Body of pancreas (tissue), 4 donors: Measurements from ENCODE around the gene TMEM260. TPM values are rescaled to one million over a fixed set of nuclear protein-coding genes. Genes with fewer than 3 reads are reported as not detected.
"Not testable (repeated sequence)": the region's sequence is repeated elsewhere in the genome, so short reads cannot be mapped to it uniquely, and the experiment has no call there.

ENCODE experiments used
- ATAC-seq: fragments of 150-250 bp; one replicate; pipeline ENCODE4 v1.9.1; 2016
- DNase-seq, 4 donors: peaks; one replicate each; pipeline ENCODE4 v3.0.0-alpha.2; 2019
- H3K27ac ChIP-seq, 4 donors: fragments of 200-600 bp; sonication (generic); 1 replicate in 3 of 4; 2 replicates in 1 of 4; pipeline versions ENCODE4 v1.5.1 to v1.6.1; 2016 to 2019; ENCODE audit warnings: mild to moderate bottlenecking in 1 of 4, mixed read lengths in 1 of 4, moderate library complexity in 1 of 4
- H3K27me3 ChIP-seq, 2 donors: fragments of 200-600 bp; sonication (generic); one replicate each; pipeline ENCODE4 v1.6.0; 2016; ENCODE audit warnings: mild to moderate bottlenecking in 1 of 2
- H3K36me3 ChIP-seq, 2 donors: fragments of 200-600 bp; sonication (generic); replicated peaks in 1 of 2; 2 replicates each; pipeline ENCODE4 v1.5.1; 2016; ENCODE audit warnings: low read depth in 2 of 2; ENCODE audit not compliant: insufficient read depth in 1 of 2
- H3K4me1 ChIP-seq: fragments of 200-600 bp; sonication (generic); one replicate; pipeline ENCODE4 v1.6.0; 2016
- H3K4me3 ChIP-seq, 2 donors: fragments of 200-600 bp; sonication (generic); 1 replicate in 1 of 2; 2 replicates in 1 of 2; pipeline ENCODE4 v1.5.1; 2016 to 2019
- H3K9me3 ChIP-seq, 3 donors: fragments of 200-600 bp; sonication (generic); 1 replicate in 2 of 3; 2 replicates in 1 of 3; pipeline ENCODE4 v1.5.1; 2016
- CTCF ChIP-seq, 7 experiments: fragments of 450-650 bp in 4 of 7; fragments of 200-600 bp in 3 of 7; sonication (generic) in 3 of 7; IDR thresholded peaks; one replicate each; pipeline ENCODE4 v1.5.1; 2016 to 2019; ENCODE audit warnings: antibody characterized with exemption in 7 of 7
- POLR2A ChIP-seq, 3 donors: fragments of 450-650 bp; IDR thresholded peaks; one replicate each; pipeline ENCODE4 v1.6.1; 2016; ENCODE audit warnings: antibody characterized with exemption in 3 of 3, mild to moderate bottlenecking in 2 of 3
- WGBS, 2 donors: methylation state at CpG; one replicate each; pipeline ENCODE4 v1.1.5; 2017; 5-methylcytosine and 5-hydroxymethylcytosine counted together
- intact Hi-C: fragments of 100-400 bp; cut with DNase I; formaldehyde crosslinking; loops from one replicate; pipeline ENCODE4 v1.15.1; 2023
- total RNA-seq, 2 donors: library from RNA; depleted of rRNA; stranded (reverse); fragments of >200 nt; gene quantifications; one replicate each; pipeline ENCODE4 v1.1.0, GENCODE V29; 2016

TMEM260 gene
- total RNA-seq, 2 donors from 2014 or later, result 15.8 to 18.4 TPM

- no peaks in the 10 kb centered on the region for H3K36me3 ChIP-seq
- no peak overlapping the region for H3K4me3 ChIP-seq
- TF ChIP-seq POLR2A (IDR thresholded peaks at IDR 0.05) (no peak), CTCF (IDR thresholded peaks at IDR 0.05) (no peak)
- 88% methylated on average over 5 of the region's 5 CpGs for WGBS, 2 donors
- DNase-seq, result no peak
- peaks cover 11% of the 10 kb centered on the region for H3K4me1 ChIP-seq
- intact Hi-C loops, result no loop called here
- no peak overlapping the region for H3K27ac ChIP-seq
- no peak for ATAC-seq
- no peaks in the 10 kb centered on the region for H3K9me3 ChIP-seq
- no peaks in the 10 kb centered on the region for H3K27me3 ChIP-seq
Measured at GRCh38 chr14:56590535-56590960, 10.9 kb downstream of the TMEM260 start.

GRCh38 chr14:56592746-56593544 is 13.3 kb downstream of the TMEM260 start:
- Histone ChIP-seq H3K27me3 (no peaks in the 10 kb centered on the region), H3K4me3 (no peak overlapping the region), H3K4me1 (peaks cover 11% of the 10 kb centered on the region), H3K27ac (no peak overlapping the region), H3K36me3 (no peaks in the 10 kb centered on the region), H3K9me3 (no peaks in the 10 kb centered on the region)
- DNase-seq, result no peak
- TF ChIP-seq POLR2A (IDR thresholded peaks at IDR 0.05), result no peak
- ATAC-seq, result no peak
- intact Hi-C loops, result no loop called here
- WGBS, 2 donors, result 26 to 30% methylated on average over 5 of the region's 5 CpGs

GRCh38 chr14:56594428-56594827 is 14.8 kb downstream of the TMEM260 start:
- no peak for DNase-seq
- TF ChIP-seq POLR2A (IDR thresholded peaks at IDR 0.05), result no peak
- Histone ChIP-seq H3K4me3 (no peak overlapping the region), H3K27ac (no peak overlapping the region), H3K27me3 (no peaks in the 10 kb centered on the region), H3K4me1 (peaks cover 11% of the 10 kb centered on the region), H3K9me3 (no peaks in the 10 kb centered on the region), H3K36me3 (no peaks in the 10 kb centered on the region)
- intact Hi-C loops, result no loop called here
- ATAC-seq, result no peak
- WGBS, 2 donors, result 64 to 84% methylated on average over 1 of the region's 1 CpG

GRCh38 chr14:56598519-56598918 is 18.9 kb downstream of the TMEM260 start:
- 92 to 100% methylated on average over 1 of the region's 1 CpG for WGBS, 2 donors
- H3K27me3 ChIP-seq, result no peaks in the 10 kb centered on the region
- H3K36me3 ChIP-seq, result no peaks in the 10 kb centered on the region
- no peak for TF ChIP-seq POLR2A (IDR thresholded peaks at IDR 0.05)
- TF ChIP-seq CTCF (IDR thresholded peaks at IDR 0.05), result no peak
- intact Hi-C loops, result no loop called here
- no peak overlapping the region for H3K4me3 ChIP-seq
- ATAC-seq, result no peak
- no peaks in the 10 kb centered on the region for H3K9me3 ChIP-seq
- H3K4me1 ChIP-seq, result no peaks in the 10 kb centered on the region
- no peak for DNase-seq
- H3K27ac ChIP-seq, result no peak overlapping the region

GRCh38 chr14:56603648-56604047 is 24.1 kb downstream of the TMEM260 start:
- Histone ChIP-seq H3K27me3 (no peaks in the 10 kb centered on the region), H3K4me1 (no peaks in the 10 kb centered on the region), H3K4me3 (no peak overlapping the region), H3K36me3 (peaks cover 0 to 3% of the 10 kb centered on the region in 2 donors), H3K27ac (no peak overlapping the region), H3K9me3 (no peaks in the 10 kb centered on the region)
- TF ChIP-seq POLR2A (IDR thresholded peaks at IDR 0.05) (no peak), CTCF (IDR thresholded peaks at IDR 0.05) (no peak)
- intact Hi-C loops, result no loop called here
- ATAC-seq, result no peak
- DNase-seq, result no peak
- WGBS, 2 donors, result 87 to 92% methylated on average over 2 of the region's 2 CpGs

GRCh38 chr14:56608689-56609088 is 29.1 kb downstream of the TMEM260 start:
- no peaks in the 10 kb centered on the region for H3K27me3 ChIP-seq
- intact Hi-C loops, result no loop called here
- ATAC-seq (no peak), DNase-seq (no peak)
- H3K4me1 ChIP-seq, result no peaks in the 10 kb centered on the region
- H3K9me3 ChIP-seq, result no peaks in the 10 kb centered on the region
- WGBS, 2 donors, result 54 to 60% methylated on average over 2 of the region's 2 CpGs
- no peak for TF ChIP-seq POLR2A (IDR thresholded peaks at IDR 0.05)
- no peak for TF ChIP-seq CTCF (IDR thresholded peaks at IDR 0.05)
- H3K36me3 ChIP-seq, result peaks cover 0 to 6% of the 10 kb centered on the region in 2 donors
- H3K4me3 ChIP-seq, result no peak overlapping the region
- no peak overlapping the region for H3K27ac ChIP-seq

- ATAC-seq, DNase-seq, intact Hi-C loops, H3K9me3 ChIP-seq, H3K4me3 ChIP-seq, H3K27ac ChIP-seq, H3K27me3 ChIP-seq, H3K4me1 ChIP-seq, H3K36me3 ChIP-seq: not testable (repeated sequence)
- WGBS, 2 donors, result 97 to 100% methylated on average over 2 of the region's 2 CpGs
Measured at GRCh38 chr14:56611663-56612062, 32.1 kb downstream of the TMEM260 start.
